ENCODE data around the gene ARHGEF28.

Gene ARHGEF28

DNA sequence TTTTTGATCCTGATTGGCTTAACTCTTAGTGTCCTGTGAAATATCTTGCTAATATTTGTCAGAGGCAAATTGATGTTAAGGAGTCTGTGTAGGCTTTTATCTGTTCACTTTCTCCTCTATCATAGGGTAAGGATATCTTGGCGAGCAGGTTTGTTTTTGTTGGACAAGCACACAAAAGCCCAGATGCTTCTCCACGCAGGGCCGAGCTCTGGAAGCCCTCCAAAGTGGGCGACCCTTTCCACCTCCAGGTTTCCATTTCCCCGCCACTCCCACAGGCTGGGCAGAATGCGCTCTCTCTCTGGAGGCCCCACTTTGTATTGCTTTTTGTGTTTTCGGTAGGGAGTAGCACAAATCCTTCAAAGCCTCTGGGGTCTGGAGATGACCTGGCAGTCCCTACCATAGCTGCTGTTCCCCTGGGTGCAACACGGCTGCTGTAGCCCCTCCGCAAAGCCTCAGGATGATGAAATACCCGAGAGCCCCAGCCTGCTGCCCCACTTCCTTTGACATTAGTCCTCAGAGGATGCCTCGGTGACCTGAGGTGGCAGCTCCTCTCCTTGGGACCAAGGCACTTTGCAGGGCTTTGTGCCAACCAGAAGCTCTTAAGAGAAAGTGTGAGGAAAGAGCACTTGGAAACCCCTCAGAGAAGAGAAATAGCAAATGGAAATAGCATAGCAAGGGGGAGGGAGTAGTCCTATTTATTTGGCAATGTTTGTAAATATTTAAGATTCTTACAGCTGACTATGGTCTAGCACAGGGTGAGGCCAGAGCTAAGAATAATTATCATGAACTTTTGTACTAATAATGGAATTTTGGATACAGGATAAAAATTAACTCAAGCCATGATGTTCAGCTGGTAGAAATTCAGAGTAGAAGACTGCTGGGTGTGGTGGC is 122.8 kb downstream of the ARHGEF28 start:
- in situ Hi-C loops (cut with MboI; ENCODE audit: low sequenced_read_pairs, unreplicated experiment): no loop called here
- TF ChIP-seq, protein P1, sequence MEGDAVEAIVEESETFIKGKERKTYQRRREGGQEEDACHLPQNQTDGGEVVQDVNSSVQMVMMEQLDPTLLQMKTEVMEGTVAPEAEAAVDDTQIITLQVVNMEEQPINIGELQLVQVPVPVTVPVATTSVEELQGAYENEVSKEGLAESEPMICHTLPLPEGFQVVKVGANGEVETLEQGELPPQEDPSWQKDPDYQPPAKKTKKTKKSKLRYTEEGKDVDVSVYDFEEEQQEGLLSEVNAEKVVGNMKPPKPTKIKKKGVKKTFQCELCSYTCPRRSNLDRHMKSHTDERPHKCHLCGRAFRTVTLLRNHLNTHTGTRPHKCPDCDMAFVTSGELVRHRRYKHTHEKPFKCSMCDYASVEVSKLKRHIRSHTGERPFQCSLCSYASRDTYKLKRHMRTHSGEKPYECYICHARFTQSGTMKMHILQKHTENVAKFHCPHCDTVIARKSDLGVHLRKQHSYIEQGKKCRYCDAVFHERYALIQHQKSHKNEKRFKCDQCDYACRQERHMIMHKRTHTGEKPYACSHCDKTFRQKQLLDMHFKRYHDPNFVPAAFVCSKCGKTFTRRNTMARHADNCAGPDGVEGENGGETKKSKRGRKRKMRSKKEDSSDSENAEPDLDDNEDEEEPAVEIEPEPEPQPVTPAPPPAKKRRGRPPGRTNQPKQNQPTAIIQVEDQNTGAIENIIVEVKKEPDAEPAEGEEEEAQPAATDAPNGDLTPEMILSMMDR (IDR thresholded peaks at IDR 0.05; ENCODE audit: borderline replicate concordance, control extremely low read depth, extremely low read depth, insufficient read depth, missing control alignments): no peak
- no peak for DNase-seq (ENCODE audit: low spot score)

GRCh38 chr5:73749485-73750270 is 123.7 kb downstream of the ARHGEF28 start:
- no peak for DNase-seq (ENCODE audit: low spot score)
- in situ Hi-C loops (cut with MboI; ENCODE audit: low sequenced_read_pairs, unreplicated experiment): no loop called here
- TF ChIP-seq, protein P1 (IDR thresholded peaks at IDR 0.05; ENCODE audit: borderline replicate concordance, control extremely low read depth, extremely low read depth, insufficient read depth, missing control alignments): no peak

GRCh38 chr5:73751254-73751914 is 125.4 kb downstream of the ARHGEF28 start:
- DNase-seq (ENCODE audit: low spot score): peak; percentile 25
- TF ChIP-seq, protein P1 (IDR thresholded peaks at IDR 0.05; ENCODE audit: borderline replicate concordance, control extremely low read depth, extremely low read depth, insufficient read depth, missing control alignments): no peak
- in situ Hi-C loops (cut with MboI; ENCODE audit: low sequenced_read_pairs, unreplicated experiment): no loop called here

DNA sequence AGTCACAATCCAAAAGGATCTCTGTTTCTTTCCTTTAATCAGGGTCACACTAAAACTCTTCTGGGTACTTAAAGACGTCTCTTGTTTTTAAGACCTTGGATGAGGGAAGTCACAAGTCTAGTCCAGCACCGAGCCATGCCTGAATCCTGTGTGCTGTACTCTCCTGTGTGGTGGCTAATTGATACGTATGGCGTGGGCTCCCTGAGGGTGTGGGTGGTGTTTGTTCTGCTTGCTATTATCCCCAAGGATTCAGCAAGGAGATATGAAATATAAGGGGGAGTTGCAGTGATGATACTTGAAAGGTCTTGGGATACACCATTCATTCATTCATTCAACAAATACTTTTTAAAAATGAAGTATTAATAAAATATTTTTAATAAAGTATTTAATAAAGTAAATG is 128.3 kb downstream of the ARHGEF28 start:
- in situ Hi-C loops (cut with MboI; ENCODE audit: low sequenced_read_pairs, unreplicated experiment): no loop called here
- TF ChIP-seq, protein P1 (IDR thresholded peaks at IDR 0.05; ENCODE audit: borderline replicate concordance, control extremely low read depth, extremely low read depth, insufficient read depth, missing control alignments): no peak
- no peak for DNase-seq (ENCODE audit: low spot score)

GRCh38 chr5:73757416-73757815 is 131.4 kb downstream of the ARHGEF28 start:
- TF ChIP-seq, protein P1 (IDR thresholded peaks at IDR 0.05; ENCODE audit: borderline replicate concordance, control extremely low read depth, extremely low read depth, insufficient read depth, missing control alignments): no peak
- no peak for DNase-seq (ENCODE audit: low spot score)
- in situ Hi-C loops (cut with MboI; ENCODE audit: low sequenced_read_pairs, unreplicated experiment): no loop called here

- no peak for DNase-seq (ENCODE audit: low spot score)
- TF ChIP-seq, protein P1 (IDR thresholded peaks at IDR 0.05; ENCODE audit: borderline replicate concordance, control extremely low read depth, extremely low read depth, insufficient read depth, missing control alignments): no peak
- in situ Hi-C loops (cut with MboI; ENCODE audit: low sequenced_read_pairs, unreplicated experiment): no loop called here
These were observed 133.8 kb downstream of the ARHGEF28 start for GRCh38 chr5:73759771-73760170.
